HEK293 (cell line): ENCODE data around the gene UBA52.
A peak's percentile ranks its signal among the peaks of the same experiment; 100 is the strongest.

Source experiments
- BCL11A ChIP-seq: fragments of 450-650 bp; formaldehyde crosslinking; IDR thresholded peaks from 2 replicates; pipeline ENCODE4 v1.5.1; 2016; ENCODE audit warnings: low read depth, missing biosample characterization, missing genetic modification characterization
- BCL11B ChIP-seq: fragments of 450-650 bp; formaldehyde crosslinking; IDR thresholded peaks from 2 replicates; pipeline ENCODE4 v1.5.1; 2016; ENCODE audit warnings: low read depth, missing biosample characterization, missing genetic modification characterization
- GLIS2 ChIP-seq: fragments of 450-650 bp; formaldehyde crosslinking; IDR thresholded peaks from 2 replicates; pipeline ENCODE4 v1.5.1; 2016; ENCODE audit warnings: missing biosample characterization, missing genetic modification characterization
- MEIS1 ChIP-seq: sonication (generic); formaldehyde crosslinking; IDR thresholded peaks from 2 replicates; pipeline ENCODE4 v1.8.1; 2022; ENCODE audit warnings: missing genetic modification reagents, mild to moderate bottlenecking, borderline replicate concordance
- MYNN ChIP-seq: fragments of 450-650 bp; formaldehyde crosslinking; IDR thresholded peaks from 2 replicates; pipeline ENCODE4 v1.5.1; 2016; ENCODE audit warnings: missing biosample characterization, missing genetic modification characterization, borderline replicate concordance
- OSR2 ChIP-seq: fragments of 450-650 bp; formaldehyde crosslinking; IDR thresholded peaks from 2 replicates; pipeline ENCODE4 v1.5.1; 2016; ENCODE audit warnings: missing biosample characterization, missing genetic modification characterization
- SP2 ChIP-seq: fragments of 450-650 bp; formaldehyde crosslinking; IDR thresholded peaks from 2 replicates; pipeline ENCODE4 v1.5.1; 2016; ENCODE audit warnings: missing biosample characterization, missing genetic modification characterization
- SP7 ChIP-seq: fragments of 450-650 bp; formaldehyde crosslinking; IDR thresholded peaks from 2 replicates; pipeline ENCODE4 v1.5.1; 2016; ENCODE audit warnings: missing biosample characterization, missing genetic modification characterization
- TCF7L2 ChIP-seq: IDR thresholded peaks from 2 replicates; pipeline ENCODE4 v1.6.1; 2011; ENCODE audit warnings: low read depth, mild to moderate bottlenecking, inconsistent platforms, low read length, moderate library complexity, borderline replicate concordance
- ZBTB1 ChIP-seq: fragments of 450-650 bp; formaldehyde crosslinking; IDR thresholded peaks from 2 replicates; pipeline ENCODE4 v1.5.1; 2016; ENCODE audit warnings: missing biosample characterization, missing genetic modification characterization
- ZBTB17 ChIP-seq: fragments of 450-650 bp; formaldehyde crosslinking; IDR thresholded peaks from 2 replicates; pipeline ENCODE4 v1.5.1; 2016; ENCODE audit warnings: missing biosample characterization, missing genetic modification characterization
- ZBTB21 ChIP-seq: fragments of 450-650 bp; formaldehyde crosslinking; IDR thresholded peaks from 2 replicates; pipeline ENCODE4 v1.5.1; 2017; ENCODE audit warnings: missing biosample characterization, missing genetic modification characterization
- ZBTB7A ChIP-seq: fragments of 450-650 bp; formaldehyde crosslinking; IDR thresholded peaks from 2 replicates; pipeline ENCODE4 v1.5.1; 2016; ENCODE audit warnings: low read depth, missing biosample characterization, missing genetic modification characterization
- ZEB2 ChIP-seq: fragments of 450-650 bp; formaldehyde crosslinking; IDR thresholded peaks from 2 replicates; pipeline ENCODE4 v1.5.1; 2016; ENCODE audit warnings: missing biosample characterization, missing genetic modification characterization
- ZFP3 ChIP-seq: fragments of 450-650 bp; formaldehyde crosslinking; IDR thresholded peaks from 2 replicates; pipeline ENCODE4 v1.5.1; 2016; ENCODE audit warnings: low read depth, missing biosample characterization, missing genetic modification characterization
- ZNF114 ChIP-seq: fragments of 450-650 bp; formaldehyde crosslinking; IDR thresholded peaks from 2 replicates; pipeline ENCODE4 v1.5.0; 2017; ENCODE audit warnings: missing biosample characterization, missing genetic modification characterization
- ZNF132 ChIP-seq: fragments of 450-650 bp; formaldehyde crosslinking; IDR thresholded peaks from 2 replicates; pipeline ENCODE4 v1.5.1; 2017; ENCODE audit warnings: missing biosample characterization, missing genetic modification characterization, borderline replicate concordance
- ZNF157 ChIP-seq: fragments of 450-650 bp; formaldehyde crosslinking; IDR thresholded peaks from 2 replicates; pipeline ENCODE4 v1.5.1; 2016; ENCODE audit warnings: missing biosample characterization, missing genetic modification characterization
- ZNF16 ChIP-seq: fragments of 450-650 bp; formaldehyde crosslinking; IDR thresholded peaks from 2 replicates; pipeline ENCODE4 v1.5.1; 2016; ENCODE audit warnings: low read depth, missing biosample characterization, missing genetic modification characterization
- ZNF174 ChIP-seq: fragments of 450-650 bp; formaldehyde crosslinking; IDR thresholded peaks from 2 replicates; pipeline ENCODE4 v1.5.0; 2017; ENCODE audit warnings: missing biosample characterization, mild to moderate bottlenecking, missing genetic modification characterization
- ZNF2 ChIP-seq: fragments of 450-650 bp; formaldehyde crosslinking; IDR thresholded peaks from 2 replicates; pipeline ENCODE4 v1.5.1; 2016; ENCODE audit warnings: missing biosample characterization, missing genetic modification characterization
- ZNF202 ChIP-seq: fragments of 450-650 bp; formaldehyde crosslinking; IDR thresholded peaks from 2 replicates; pipeline ENCODE4 v1.5.1; 2016; ENCODE audit warnings: missing biosample characterization, missing genetic modification characterization, borderline replicate concordance
- ZNF335 ChIP-seq: fragments of 450-650 bp; formaldehyde crosslinking; conservative IDR thresholded peaks from 2 replicates; pipeline ENCODE4 v1.5.1; 2016; ENCODE audit warnings: missing biosample characterization, missing genetic modification characterization
- ZNF37A ChIP-seq: fragments of 450-650 bp; IDR thresholded peaks from 2 replicates; pipeline ENCODE4 v1.5.1; 2018; ENCODE audit warnings: missing biosample characterization, missing genetic modification characterization
- ZNF394 ChIP-seq: fragments of 450-650 bp; formaldehyde crosslinking; IDR thresholded peaks from 2 replicates; pipeline ENCODE4 v1.5.1; 2016; ENCODE audit warnings: missing biosample characterization, missing genetic modification characterization, mild to moderate bottlenecking, moderate library complexity, borderline replicate concordance
- ZNF529 ChIP-seq: fragments of 450-650 bp; formaldehyde crosslinking; IDR thresholded peaks from 2 replicates; pipeline ENCODE4 v1.5.1; 2017; ENCODE audit warnings: missing genetic modification characterization, missing biosample characterization; ENCODE audit not compliant: insufficient replicate concordance
- ZNF530 ChIP-seq: fragments of 450-650 bp; formaldehyde crosslinking; IDR thresholded peaks from 2 replicates; pipeline ENCODE4 v1.5.1; 2016; ENCODE audit warnings: low read depth, missing biosample characterization, missing genetic modification characterization
- ZNF629 ChIP-seq: fragments of 450-650 bp; formaldehyde crosslinking; IDR thresholded peaks from 2 replicates; pipeline ENCODE4 v1.5.1; 2017; ENCODE audit warnings: missing biosample characterization, missing genetic modification characterization
- ZNF76 ChIP-seq: fragments of 450-650 bp; formaldehyde crosslinking; IDR thresholded peaks from 2 replicates; pipeline ENCODE4; 2016; ENCODE audit warnings: low read depth, missing biosample characterization, missing genetic modification characterization, borderline replicate concordance
- ZNF785 ChIP-seq: fragments of 450-650 bp; formaldehyde crosslinking; IDR thresholded peaks from 2 replicates; pipeline ENCODE4 v1.5.1; 2016; ENCODE audit warnings: missing biosample characterization, missing genetic modification characterization
- ZNF843 ChIP-seq: fragments of 450-650 bp; formaldehyde crosslinking; IDR thresholded peaks from 2 replicates; pipeline ENCODE4 v1.5.1; 2016; ENCODE audit warnings: missing biosample characterization, missing genetic modification characterization
- TF ChIP-seq, protein P1 (sequence below): fragments of 450-650 bp; formaldehyde crosslinking; IDR thresholded peaks from 2 replicates; pipeline ENCODE4 v1.5.1; 2017; ENCODE audit warnings: missing biosample characterization, missing genetic modification characterization
- TF ChIP-seq, protein P2 (sequence below): fragments of 450-650 bp; formaldehyde crosslinking; IDR thresholded peaks from 2 replicates; pipeline ENCODE4 v1.5.1; 2016; ENCODE audit warnings: missing biosample characterization, missing genetic modification characterization, low read depth
- TF ChIP-seq, protein P3 (sequence below): fragments of 450-650 bp; formaldehyde crosslinking; IDR thresholded peaks from 2 replicates; pipeline ENCODE4 v1.5.1; 2016; ENCODE audit warnings: missing biosample characterization, missing genetic modification characterization
- TF ChIP-seq, protein P4 (sequence below): fragments of 450-650 bp; formaldehyde crosslinking; IDR thresholded peaks from 2 replicates; pipeline ENCODE4; 2016; ENCODE audit warnings: missing biosample characterization, missing genetic modification characterization

Gene UBA52

DNA sequence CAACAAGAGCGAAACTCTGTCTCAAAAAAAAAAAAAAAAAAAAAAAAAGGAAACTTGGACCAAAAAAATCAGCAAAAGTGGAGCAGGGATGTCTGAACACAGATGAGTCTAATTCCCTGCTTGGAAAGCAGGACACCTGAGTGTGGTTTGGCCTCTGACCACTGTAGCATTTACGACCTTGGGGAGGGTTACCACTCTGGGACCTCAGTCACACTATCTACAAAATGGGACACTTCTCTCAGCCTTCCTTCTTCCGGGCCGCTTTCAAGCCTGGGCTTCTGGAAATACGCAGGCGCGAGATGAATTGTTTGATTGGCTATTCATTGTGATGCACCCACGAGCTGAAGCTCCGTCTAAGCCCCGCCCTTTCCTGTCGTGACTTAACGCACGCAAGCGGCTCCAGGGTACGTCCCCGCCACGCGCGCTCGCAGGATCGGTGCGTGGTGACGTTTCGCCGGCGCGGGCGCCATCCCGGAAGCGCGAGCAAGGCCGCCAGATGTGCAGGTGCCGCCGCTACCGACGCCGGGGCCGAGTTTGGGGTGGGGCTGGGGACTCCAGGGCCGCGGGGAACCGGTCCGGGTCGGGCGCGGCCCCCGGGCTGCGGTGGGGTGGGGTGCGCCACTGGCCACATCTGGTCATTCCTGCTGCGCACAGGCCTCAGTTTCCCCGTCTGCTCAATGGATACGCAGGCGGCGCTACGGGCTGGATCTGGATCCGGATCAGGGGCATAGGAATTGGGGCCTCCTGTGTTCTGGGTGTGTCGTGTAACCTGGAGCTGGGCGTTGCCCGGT is 14.1 kb upstream of the UBA52 start, which contains the start of gene KXD1 (continued):
- TF ChIP-seq ZNF202 (tag by site-specific recombination), result no peak
- TF ChIP-seq ZNF16, result no peak
- TF ChIP-seq GLIS2, result no peak
- TF ChIP-seq, protein P1, sequence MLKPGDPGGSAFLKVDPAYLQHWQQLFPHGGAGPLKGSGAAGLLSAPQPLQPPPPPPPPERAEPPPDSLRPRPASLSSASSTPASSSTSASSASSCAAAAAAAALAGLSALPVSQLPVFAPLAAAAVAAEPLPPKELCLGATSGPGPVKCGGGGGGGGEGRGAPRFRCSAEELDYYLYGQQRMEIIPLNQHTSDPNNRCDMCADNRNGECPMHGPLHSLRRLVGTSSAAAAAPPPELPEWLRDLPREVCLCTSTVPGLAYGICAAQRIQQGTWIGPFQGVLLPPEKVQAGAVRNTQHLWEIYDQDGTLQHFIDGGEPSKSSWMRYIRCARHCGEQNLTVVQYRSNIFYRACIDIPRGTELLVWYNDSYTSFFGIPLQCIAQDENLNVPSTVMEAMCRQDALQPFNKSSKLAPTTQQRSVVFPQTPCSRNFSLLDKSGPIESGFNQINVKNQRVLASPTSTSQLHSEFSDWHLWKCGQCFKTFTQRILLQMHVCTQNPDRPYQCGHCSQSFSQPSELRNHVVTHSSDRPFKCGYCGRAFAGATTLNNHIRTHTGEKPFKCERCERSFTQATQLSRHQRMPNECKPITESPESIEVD (tag by site-specific recombination), result no peak
- no peak for TF ChIP-seq MYNN
- no peak for TF ChIP-seq ZNF843 (tag by site-specific recombination)
- no peak; the same call in 1 of the 2 replicates for TF ChIP-seq ZBTB7A (tag by site-specific recombination)
- TF ChIP-seq ZNF394 (tag by site-specific recombination), result 0 out of 2 replicates have a peak, but pooled peaks have one; percentile 32
- TF ChIP-seq ZNF37A (tag by site-specific recombination), result no peak
- TF ChIP-seq ZNF114, result no peak
- 0 out of 2 replicates have a peak, but pooled peaks have one; percentile 43 for TF ChIP-seq ZBTB21 (tag by site-specific recombination)
- peak; percentile 86 for TF ChIP-seq ZBTB1 (tag by site-specific recombination)
- TF ChIP-seq ZNF157 (tag by site-specific recombination), result no peak
- TF ChIP-seq ZNF132 (tag by site-specific recombination), result no peak
- TF ChIP-seq BCL11A, result no peak
- TF ChIP-seq, protein P2, sequence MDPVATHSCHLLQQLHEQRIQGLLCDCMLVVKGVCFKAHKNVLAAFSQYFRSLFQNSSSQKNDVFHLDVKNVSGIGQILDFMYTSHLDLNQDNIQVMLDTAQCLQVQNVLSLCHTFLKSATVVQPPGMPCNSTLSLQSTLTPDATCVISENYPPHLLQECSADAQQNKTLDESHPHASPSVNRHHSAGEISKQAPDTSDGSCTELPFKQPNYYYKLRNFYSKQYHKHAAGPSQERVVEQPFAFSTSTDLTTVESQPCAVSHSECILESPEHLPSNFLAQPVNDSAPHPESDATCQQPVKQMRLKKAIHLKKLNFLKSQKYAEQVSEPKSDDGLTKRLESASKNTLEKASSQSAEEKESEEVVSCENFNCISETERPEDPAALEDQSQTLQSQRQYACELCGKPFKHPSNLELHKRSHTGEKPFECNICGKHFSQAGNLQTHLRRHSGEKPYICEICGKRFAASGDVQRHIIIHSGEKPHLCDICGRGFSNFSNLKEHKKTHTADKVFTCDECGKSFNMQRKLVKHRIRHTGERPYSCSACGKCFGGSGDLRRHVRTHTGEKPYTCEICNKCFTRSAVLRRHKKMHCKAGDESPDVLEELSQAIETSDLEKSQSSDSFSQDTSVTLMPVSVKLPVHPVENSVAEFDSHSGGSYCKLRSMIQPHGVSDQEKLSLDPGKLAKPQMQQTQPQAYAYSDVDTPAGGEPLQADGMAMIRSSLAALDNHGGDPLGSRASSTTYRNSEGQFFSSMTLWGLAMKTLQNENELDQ (tag by site-specific recombination), result no peak
- TF ChIP-seq ZEB2, result peak; percentile 80
- TF ChIP-seq ZNF335 (tag by site-specific recombination), result peak; percentile 74
- TF ChIP-seq ZNF529 (tag by site-specific recombination), result no peak
- no peak for TF ChIP-seq OSR2
- TF ChIP-seq ZBTB17 (tag by site-specific recombination), result 0 out of 2 replicates have a peak, but pooled peaks have one; percentile 16
- TF ChIP-seq ZNF2 (tag by site-specific recombination), result peak; percentile 56; the same call in 1 of the 2 replicates
- TF ChIP-seq ZNF76 (tag by site-specific recombination), result peak; percentile 54; the same call in 1 of the 2 replicates
- no peak for TF ChIP-seq MEIS1 (CRISPR knock-in tag)
- no peak for TF ChIP-seq TCF7L2
- TF ChIP-seq ZNF629, result peak; percentile 66
- TF ChIP-seq, protein P3, sequence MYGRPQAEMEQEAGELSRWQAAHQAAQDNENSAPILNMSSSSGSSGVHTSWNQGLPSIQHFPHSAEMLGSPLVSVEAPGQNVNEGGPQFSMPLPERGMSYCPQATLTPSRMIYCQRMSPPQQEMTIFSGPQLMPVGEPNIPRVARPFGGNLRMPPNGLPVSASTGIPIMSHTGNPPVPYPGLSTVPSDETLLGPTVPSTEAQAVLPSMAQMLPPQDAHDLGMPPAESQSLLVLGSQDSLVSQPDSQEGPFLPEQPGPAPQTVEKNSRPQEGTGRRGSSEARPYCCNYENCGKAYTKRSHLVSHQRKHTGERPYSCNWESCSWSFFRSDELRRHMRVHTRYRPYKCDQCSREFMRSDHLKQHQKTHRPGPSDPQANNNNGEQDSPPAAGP (tag by site-specific recombination), result no peak; the same call in 1 of the 2 replicates
- TF ChIP-seq BCL11B, result no peak
- TF ChIP-seq ZNF785, result peak; percentile 97
- TF ChIP-seq, protein P4, sequence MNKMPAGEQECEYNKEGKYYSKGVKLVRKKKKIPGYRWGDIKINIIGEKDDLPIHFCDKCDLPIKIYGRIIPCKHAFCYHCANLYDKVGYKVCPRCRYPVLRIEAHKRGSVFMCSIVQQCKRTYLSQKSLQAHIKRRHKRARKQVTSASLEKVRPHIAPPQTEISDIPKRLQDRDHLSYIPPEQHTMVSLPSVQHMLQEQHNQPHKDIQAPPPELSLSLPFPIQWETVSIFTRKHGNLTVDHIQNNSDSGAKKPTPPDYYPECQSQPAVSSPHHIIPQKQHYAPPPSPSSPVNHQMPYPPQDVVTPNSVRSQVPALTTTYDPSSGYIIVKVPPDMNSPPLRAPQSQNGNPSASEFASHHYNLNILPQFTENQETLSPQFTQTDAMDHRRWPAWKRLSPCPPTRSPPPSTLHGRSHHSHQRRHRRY (tag by site-specific recombination), result no peak
- TF ChIP-seq SP2 (tag by site-specific recombination), result peak; percentile 90
- TF ChIP-seq SP7 (tag by site-specific recombination), result peak; percentile 79
- no peak for TF ChIP-seq ZFP3 (tag by site-specific recombination)
- no peak for TF ChIP-seq ZNF174 (tag by site-specific recombination)
- TF ChIP-seq ZNF530, result no peak
